DMS53 (cell line): ENCODE results near the gene MPDU1.
A peak's percentile ranks its signal among the peaks of the same experiment; 100 is the strongest.
"Not testable (repeated sequence)": the region's sequence is repeated elsewhere in the genome, so short reads cannot be mapped to it uniquely, and the experiment has no call there.

Source experiments
- DNase-seq: peaks from one replicate; lab custom pipeline; 2025; lab: John Stamatoyannopoulos, UW

The MPDU1 gene

GRCh38 chr17:7580604-7581575 lies 2.8 kb upstream of the MPDU1 start:
- DNase-seq = peak; percentile 33

GRCh38 chr17:7582396-7583252 lies 1.0 kb upstream of the MPDU1 start:
- DNase-seq = peak; percentile 57

- peak; percentile 81 for DNase-seq
Observed at GRCh38 chr17:7586673-7587419, 3.2 kb downstream of the MPDU1 start.

GRCh38 chr17:7587420-7588151 lies 3.9 kb downstream of the MPDU1 start:
- no peak for DNase-seq

GRCh38 chr17:7588553-7589203 lies 5.0 kb downstream of the MPDU1 start:
- DNase-seq = no peak

GRCh38 chr17:7589204-7589868 lies 5.7 kb downstream of the MPDU1 start:
- peak; percentile 98 for DNase-seq

- peak; percentile 44 for DNase-seq
Observed at GRCh38 chr17:7589891-7590691, 6.4 kb downstream of the MPDU1 start, which contains the start of gene SOX15. Gene SOX15 (minus strand): TSS chr17:7590094. CDS start chr17:7589676, 418 bp downstream.

- peak; percentile 41 for DNase-seq
Observed at GRCh38 chr17:7590743-7591142, 7.1 kb downstream of the MPDU1 start.

GRCh38 chr17:7591596-7591995 lies 7.9 kb downstream of the MPDU1 start:
- DNase-seq = no peak

- DNase-seq = no peak
Observed at GRCh38 chr17:7592422-7593021, 8.9 kb downstream of the MPDU1 start.

- no peak for DNase-seq
Observed at GRCh38 chr17:7593296-7593695, 9.6 kb downstream of the MPDU1 start.

- DNase-seq = not testable (repeated sequence)
Observed at GRCh38 chr17:7597561-7597960, 13.9 kb downstream of the MPDU1 start.

GRCh38 chr17:7606280-7606679 lies 22.6 kb downstream of the MPDU1 start:
- no peak for DNase-seq

- no peak for DNase-seq
Observed at GRCh38 chr17:7610641-7611040, 27.0 kb downstream of the MPDU1 start.

- DNase-seq = no peak
Observed at GRCh38 chr17:7611635-7612293, 28.1 kb downstream of the MPDU1 start.

GRCh38 chr17:7612294-7612640 lies 28.6 kb downstream of the MPDU1 start:
- DNase-seq = no peak

- DNase-seq = no peak
Observed at GRCh38 chr17:7613769-7614424, 30.2 kb downstream of the MPDU1 start.
